ENCODE measurements around the gene FLT4.

Gene FLT4

DNA sequence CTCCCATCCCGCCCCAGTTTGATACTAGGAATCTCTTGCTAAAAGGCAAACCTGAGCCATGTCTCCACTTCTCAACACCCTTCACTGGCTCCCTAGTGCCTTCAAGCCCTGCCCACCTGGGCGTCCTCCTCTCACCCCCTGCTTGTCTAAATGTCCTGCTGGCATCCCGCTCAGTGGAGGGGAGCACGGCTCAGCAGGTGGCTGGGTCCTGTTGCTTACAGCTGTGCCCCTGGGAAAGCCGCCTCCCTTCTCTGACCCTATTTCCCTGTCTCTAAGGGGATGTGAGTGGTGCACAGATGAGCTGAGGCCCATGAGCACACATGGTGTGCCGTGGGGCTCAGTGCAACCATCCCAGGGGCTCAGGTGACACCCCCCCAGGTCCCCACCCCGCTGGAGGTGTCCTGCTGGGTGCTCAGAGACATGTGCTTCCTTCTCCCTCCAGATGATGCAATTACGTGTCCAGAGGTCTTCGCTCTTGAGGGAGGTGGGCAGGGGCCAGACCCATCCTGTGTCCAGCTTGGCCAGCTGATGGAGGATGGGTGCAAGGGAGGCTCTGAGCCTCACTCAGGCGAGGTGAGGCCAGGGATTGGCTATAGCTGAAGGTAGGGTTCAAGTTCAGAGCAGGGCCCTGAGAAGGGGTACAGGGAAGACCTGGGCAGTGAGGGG, 24.1 kb downstream of the FLT4 start:
- no peak for DNase-seq

DNA sequence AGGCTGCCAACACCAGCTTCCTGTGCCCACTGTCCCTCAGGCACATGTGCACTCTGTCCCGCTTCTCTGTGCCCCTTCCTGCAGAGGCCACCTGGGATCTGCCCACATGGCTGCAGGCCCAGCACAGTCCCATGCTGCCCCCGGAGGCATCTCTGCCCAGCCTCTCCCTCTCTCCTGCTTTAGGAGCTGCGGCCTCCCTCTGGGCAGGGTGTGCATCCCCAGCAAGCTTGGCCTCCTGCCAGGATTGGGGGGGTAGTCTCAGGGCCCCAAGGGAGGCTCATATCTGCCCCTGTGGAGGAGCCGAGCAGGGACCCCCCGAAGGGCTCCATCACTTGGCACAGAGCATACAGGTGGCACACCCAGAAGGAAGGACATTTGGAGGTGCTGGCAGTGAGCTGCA, 24.8 kb downstream of the FLT4 start:
- DNase-seq: no peak

DNA sequence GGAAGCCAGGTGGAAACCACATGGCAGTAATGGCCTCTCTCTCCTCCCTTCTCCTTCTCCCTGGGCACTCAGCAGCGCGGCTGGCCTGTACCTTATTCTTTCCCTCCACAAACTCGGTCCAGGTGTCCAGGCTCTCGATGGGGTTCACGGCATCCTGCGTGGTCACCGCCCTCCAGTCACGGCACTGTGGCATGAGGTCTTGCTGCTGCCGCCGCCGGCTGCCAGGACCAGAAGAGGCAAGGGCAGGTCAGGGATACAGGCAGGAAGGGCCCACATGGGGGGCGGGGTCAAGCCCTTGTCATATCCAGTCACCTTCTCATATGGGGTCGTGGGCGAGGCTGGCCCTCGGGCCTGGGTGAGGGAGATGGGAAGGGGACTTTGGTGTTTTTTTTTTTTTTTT, 25.6 kb downstream of the FLT4 start:
- DNase-seq: no peak

DNA sequence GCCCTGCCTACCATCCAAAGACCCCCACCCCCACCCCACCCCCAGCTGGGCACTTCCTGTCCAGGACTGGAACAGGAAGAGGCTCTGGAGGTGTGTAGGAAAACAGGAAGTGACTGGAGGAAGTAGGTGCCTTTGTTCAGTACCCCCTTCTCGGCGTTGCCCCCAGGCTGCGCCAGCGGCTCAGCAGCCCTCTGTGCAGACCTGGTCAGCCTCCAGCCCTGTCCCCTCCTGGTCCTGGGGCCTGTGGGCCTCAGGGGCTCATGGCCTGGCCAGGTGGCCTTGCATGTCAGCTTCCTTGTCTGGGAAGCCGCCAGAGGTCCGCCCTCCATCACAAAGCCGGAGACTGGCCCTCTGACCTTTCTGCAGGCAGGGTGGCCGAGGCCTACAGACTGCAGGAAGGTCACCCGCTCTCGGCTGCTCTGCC, 26.0 kb downstream of the FLT4 start:
- no peak for DNase-seq

DNA sequence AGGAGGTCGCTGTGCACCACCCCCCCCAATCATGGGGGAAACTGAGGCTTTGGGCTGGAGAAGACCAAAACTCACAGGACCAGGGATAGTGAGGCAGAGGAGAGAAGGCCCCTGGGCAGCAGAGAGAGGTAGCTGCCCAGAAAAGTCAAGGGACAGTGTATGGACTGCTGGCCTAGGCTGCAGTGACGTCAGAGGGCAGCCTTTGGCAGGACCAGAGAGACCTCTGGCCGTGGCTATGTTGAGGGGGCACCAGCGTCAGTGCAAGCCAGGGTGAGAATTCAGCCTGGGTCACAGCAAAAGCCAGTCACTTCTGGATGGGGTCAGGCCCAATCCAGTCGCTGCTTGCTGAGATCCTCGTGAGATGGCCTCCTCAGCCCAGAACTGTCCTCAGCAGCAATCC, 26.5 kb downstream of the FLT4 start:
- no peak for DNase-seq

DNA sequence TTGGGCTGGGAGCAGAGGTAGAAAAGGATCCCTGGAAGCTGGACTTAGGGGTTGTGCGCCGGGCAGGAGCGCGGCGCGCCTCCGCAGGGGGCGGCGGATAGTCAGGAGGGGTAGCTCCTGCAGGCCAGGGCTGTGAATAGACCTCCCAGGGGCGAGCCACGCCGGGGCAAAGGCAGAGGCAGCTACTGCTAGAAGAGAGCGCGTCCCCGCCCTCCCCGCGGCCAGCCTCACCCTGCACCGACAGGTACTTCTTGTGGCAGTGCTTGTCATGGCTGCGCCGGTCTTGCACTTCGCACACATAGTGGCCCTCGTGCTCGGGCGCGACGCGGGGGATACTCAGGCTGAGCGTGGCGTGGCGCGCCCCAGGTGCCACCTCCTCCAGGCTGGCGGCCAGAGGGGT, 28.1 kb downstream of the FLT4 start:
- DNase-seq: no peak

DNA sequence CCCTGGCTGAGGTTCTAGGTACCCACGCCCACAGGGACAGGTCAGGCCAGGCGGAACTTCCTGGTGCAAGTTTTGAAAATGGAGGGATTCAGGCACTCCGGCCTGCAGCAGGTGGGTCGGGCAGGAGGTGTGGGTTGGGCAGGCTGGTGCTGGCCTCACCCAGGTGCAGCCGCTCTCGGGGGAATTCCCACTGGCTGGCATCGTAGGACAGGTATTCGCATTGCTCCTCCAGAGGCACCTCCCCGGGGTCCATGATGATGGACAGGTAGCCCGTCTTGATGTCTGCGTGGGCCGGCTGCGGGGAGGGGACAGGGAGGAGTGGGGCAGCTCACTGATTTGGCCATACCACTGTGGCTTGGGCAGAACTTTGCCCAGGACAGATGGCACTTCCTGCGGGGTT, 29.4 kb downstream of the FLT4 start:
- no peak for DNase-seq

DNA sequence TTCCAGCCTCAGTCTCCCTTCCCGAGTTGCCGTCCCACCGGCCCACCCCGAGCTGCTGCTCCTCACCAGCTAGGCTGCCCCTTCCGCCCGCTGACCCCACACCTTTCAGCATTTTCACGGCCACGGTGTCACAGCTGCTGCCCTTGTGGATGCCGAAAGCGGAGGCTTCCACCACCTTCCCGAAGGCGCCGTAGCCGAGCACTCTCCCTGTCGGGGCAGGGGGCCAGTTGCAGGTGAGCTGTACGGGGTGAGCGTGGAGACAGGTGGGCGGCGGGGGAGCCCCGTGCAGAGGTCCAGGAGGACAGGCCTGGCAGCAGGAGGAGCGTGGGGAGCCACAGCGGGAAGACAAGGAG, 29.9 kb downstream of the FLT4 start:
- DNase-seq: no peak

DNA sequence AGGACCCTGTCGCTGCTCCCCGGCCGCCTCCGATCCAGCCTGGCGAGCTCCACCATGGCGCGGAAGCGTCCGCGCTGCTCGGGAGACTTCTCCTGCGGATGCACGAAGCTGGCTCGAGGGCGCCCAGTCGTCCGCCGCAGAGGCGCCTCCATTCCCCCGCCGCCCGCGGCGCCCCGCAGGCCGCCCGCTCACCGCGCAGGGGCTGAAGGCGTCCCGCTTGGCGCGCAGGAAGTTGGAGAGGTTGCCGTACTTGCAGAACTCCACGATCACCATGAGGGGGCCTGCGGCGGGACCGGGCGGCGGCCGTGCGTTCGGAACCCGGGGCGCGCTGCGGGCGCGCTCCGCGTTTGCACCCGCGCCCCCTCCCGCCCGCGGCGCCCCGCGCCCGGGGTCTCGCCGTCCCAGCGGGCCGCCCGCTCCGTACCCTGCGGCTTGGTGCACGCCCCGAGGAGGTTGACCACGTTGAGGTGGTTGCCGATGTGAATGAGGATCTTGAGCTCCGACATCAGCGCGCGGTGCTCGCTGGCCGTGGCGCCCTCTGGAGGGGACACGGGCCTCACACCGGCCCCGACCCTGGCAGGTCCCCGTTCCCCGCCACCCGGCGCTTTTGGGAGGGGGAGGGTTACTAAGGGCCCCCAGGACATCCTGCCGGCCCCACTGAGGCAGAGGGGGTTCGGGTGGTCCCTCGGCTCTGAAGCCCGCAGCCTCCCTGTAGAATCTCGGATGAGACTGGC, 30.4 kb downstream of the FLT4 start:
- DNase-seq: no peak

DNA sequence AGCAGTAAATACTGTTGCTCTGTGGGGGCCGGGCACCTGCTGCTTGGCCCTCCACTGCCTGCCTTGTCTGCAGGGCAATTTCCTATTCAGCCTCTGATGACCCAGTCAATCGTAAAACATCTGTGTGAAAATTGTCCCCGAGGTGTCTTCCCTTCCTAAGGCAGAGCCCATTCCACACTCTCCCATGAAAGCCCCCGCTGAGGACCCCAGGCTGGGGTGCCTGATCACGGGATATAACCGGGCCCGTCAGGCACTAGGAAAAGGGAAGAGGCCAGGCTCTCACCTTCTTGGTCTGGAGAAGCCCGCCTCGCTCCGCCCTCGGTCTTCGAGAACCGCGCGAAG, 30.9 kb downstream of the FLT4 start:
- no peak for DNase-seq

DNA sequence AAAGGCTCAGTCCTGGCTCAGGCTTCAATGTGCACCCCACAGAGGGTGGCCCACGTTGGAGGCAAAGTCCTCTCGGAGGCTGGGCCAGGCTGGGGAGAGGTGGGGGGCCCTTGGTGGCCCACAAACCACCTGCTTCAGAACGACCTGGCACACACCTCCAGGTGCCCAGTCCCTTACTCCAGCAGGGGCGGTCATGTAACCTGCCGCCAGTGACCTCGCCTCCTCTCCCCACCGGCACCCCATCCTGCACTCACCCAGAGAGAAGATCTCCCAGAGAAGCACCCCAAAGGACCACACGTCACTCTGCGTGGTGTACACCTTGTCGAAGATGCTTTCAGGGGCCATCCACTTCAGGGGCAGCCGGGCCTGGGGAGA, 35.6 kb downstream of the FLT4 start:
- no peak for DNase-seq

DNA sequence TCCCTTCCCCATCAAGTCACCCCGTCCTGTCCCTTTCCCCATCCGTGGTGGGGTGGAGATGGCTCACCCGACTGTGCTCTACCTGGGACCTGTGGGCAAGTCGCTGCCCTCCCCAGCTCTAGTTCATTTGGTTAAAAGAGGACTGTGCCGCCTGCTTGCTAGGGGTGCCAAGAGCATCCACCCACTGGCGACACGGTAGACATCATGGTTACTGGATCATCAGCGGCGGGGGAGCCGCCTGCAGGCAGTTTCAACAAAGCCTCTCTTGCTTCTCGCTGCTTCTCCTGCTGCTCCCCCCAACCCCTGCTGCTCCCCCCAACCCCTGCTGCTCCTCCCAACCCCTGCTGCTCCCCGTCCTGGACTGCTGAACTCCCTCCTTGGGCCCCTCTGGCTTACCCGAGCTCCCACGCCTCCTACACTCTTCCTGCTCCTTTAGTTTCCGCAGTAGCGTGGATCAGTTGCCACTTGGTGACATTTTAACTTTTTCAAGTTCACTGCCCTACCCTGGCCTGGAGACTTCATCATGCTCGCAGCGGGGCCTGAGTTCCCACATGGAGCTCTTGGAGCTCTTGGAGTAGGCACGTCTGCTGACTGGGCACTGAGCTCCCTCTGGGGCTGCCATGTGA, 36.1 kb downstream of the FLT4 start:
- DNase-seq: no peak

DNA sequence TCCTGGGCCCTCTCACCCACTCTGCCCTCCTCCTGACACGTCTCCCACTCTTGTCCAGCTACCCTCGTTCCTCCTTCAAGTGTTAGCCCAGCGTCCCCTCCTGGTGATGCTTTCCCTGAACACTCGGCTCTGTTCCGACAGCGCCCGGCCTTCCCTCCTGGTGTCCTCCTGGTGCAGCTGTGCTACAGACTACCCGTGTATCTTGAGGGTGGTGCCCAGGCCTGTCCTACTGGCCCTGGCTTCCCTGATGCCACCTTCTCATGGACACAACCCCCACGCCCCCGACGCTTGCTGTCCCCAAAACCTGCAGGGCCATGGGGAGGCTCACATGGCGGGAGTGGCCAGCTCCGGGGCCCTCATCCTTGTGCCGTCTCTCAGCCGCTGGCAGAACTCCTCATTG, 36.7 kb downstream of the FLT4 start:
- DNase-seq: no peak

DNA sequence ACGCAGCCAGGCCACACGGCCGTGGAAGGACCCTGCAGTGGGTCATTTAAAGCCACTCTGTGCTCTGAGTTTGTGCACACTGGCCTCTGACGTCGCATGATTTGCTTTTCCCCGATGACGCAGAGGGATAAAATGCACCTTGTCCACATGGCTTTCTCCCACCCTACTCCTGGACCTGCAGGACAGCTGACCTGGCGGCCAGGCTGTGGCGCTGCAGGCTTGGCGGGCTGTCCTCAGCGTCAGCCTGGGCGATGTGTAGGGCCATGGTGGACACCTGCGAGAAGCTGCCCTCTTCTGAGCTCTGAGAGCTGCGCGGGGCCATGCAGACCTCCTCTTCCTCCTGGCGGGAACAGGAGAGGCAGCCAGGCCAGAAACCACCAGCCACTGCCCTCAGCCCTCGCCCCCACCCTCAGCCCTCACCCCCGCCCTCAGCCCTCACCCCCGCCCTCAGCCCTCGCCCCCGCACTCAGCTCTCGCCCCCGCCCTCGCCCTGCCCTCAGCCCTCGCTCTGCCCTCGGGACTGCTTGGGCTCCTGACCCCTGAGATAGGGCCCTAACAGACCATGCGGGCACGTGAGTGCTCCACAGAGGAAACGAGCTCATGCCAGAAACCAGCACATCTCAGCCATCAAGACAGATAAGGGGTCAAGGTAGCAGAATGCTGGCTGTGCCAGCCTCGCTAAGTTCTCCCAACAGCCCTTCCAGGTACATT, 38.1 kb downstream of the FLT4 start:
- DNase-seq: no peak

DNA sequence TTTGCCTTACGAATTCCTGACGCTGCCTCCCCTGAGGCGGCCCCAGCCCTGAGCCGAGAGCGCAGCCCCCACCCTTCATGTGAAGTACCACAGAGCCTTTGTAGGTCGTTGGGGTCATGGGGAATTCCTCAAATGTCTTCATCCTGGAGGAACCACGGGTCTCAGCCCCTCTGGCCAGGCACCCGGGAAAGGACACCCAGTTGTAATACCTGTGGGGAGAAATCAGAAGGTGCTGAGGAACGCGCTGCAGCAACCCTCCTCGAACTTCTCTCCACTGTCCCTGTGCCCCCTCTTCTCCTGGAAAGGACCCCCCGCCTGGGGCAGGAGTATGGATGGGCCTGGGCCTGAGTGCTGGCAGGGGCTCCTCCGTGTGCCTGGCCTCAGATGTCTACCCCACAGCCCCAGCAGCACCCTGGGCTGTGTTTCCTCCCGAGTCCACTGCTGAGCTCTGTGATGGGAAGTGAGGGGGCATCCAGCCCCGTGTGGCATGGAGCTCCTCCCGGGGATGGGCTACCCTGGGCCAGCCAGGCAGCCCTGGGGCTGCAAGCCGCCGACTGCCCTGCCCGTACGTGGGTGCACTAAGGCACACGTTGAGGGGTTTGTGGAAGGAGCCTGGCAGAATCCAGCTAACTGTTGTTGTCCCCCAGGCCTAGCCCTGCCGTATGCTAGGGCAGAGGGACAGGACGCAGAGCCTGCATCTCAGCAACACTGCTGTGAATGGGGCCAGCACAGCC, 39.4 kb downstream of the FLT4 start:
- DNase-seq: no peak

DNA sequence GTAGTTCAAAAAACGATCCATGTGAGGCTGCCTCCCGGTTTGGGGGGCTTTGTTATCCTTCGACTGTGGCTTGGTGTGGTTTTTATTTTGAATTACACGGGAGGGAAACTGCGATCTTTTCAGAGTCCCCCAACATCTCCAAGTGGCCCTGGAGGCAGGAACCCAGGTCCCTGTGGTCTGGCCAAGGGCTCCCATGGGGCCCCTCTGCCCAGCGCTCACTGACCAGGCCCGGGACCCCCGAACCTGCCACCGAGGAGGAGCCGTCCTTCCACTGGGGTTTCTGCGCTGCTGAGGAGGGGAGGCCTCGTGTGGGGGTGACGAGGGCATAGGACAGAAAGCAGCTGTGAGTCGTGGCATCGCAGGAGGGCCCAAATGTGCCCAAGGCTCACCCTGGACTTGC, 40.0 kb downstream of the FLT4 start:
- no peak for DNase-seq

DNA sequence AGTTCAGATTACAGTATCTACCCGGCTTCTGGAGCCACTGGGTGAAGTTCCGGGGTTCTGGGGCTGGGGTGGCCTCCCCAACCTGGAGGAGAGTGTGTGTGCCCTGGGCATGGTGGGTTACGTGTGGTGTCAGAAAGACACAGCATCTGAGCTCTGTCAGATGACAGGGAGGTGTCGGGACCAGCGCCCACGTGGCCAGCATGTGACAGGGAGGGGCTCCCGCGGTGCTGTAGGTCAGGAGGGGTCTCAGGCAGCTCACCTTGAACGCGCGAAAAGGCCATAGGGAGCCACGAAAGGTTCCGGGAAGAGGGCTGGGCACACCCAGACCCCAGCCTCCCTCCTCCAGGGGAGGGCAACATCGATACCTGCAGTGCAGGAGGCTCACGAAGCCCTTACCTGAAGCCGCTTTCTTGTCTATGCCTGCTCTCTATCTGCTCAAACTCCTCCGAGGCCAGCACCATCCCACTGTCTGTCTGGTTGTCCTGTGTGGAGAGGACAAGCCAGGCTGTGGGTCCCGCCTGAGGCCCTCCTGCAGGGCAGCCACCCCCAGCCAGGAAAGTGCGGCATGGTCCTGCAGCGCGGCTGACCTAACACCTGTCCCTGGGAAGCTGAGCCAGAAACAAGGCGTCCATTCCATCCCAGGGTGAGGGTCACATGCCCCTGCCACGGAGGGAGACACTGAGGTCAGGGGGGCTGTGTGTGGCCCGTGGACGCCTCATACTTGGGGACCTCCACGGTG, 40.7 kb downstream of the FLT4 start:
- no peak for DNase-seq

DNA sequence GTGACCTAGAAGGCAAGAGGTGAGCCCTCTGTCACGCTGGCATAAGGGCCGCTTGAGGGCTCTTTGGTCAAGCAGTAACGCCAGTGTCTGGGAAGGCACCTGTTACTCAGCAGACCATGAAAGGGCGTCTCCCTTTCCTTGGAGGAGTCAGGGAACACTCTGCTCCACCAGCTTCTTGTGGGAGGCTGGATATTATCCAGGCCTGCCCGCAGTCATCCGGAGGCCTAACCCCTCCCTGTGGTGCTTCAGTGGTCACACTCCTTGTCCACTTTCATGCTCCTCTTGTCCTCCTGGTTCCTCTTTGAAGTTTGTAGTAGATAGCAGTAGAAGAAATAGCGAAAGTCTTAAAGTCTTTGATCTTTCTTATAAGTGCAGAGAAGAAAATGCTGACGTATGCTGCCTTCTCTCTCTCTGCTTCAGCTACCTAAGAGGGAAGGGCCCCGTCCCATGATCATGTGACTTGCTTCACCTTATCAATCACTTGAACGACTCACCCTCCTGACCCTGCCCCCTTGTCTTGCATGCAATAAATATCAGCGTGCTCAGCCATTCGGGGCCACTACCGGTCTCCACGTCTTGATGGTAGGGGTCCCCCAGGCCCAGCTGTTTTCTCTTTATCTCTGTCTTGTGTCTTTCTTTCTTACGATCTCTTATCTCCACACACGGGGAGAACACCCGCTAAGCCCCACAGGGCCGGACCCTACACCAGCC, 41.4 kb downstream of the FLT4 start:
- DNase-seq: no peak

DNA sequence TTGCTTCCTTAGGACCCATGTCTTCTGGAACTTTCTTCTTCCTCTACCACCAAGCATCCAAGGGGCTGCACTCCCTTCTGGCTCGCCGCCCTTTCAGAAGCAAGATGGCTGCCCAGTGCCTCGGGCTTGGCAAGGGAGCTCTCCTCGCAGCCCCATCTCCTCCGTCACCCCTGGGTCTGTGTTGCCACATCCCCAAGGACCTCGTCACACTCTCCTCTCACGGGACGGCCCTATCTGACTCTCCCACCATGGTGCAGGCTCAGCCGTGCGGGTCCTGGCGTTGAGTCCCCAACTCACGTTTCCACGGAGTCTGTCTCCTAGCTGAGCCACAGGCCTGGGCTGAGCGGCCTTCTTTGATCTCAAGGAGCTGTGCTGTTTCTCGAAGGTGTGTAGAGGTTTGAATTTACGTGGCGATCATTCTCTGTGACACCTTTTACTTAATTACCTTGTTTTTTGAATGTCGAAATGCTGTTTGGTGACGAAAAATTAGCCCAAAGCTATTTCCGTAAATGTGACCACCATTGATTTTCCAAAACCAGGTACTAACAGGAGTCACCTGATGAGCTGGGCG, 43.1 kb downstream of the FLT4 start:
- no peak for DNase-seq

DNA sequence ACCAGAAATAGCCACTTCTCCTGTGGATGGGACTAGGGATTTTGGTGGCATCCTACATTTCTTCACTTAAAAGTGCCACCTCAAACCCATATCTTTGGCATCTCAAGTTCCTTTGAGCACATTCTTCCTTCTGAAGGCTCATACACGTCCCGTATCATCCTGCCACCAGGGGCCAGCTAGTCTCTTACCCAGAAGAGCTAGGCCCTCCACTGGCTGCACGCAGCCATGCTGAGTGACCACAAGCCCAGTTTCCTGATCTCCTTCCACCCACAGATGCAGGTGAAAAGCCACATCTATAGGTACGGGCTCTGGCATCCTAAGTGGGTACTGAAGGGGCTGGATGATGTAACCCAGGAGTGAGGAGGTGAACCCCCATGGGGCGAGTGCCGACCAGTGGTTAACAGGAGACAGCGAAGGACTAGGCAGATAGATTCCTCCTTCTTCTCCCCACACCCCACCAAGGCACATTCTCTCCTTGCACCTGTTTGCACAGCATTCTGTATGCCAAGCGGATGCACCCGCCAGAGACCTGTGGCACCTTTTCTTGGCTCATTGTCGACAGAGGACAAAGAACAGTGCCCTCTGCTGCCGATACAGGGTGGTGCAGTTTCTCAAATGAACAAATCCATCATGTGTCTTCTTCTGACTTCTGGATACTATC, 43.7 kb downstream of the FLT4 start:
- DNase-seq: peak; percentile 35 to 50

DNA sequence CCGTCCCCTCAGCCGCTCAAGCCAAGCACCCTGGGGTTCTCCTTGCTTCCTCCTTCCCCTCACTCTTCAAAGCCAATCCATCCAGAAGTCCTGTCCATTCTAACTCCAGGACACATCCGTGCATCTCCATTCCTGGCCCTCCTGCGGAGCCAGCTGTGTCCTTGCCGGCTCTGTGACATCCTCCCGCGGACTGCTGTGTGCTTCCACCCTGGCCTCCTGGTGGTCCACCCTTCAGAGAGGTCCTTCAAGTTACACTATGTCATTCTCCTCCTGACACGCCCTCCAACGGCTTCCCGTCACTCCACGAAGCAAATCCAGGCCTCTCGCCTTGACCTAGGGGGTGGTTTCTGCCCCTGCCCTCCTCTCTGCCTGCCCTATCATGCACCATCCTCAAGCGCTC, 45.1 kb downstream of the FLT4 start:
- DNase-seq: no peak

All from activated CD4-positive, alpha-beta T cell treated with anti-CD3 and anti-CD28 coated beads, Interleukin-2, amount 50 U/mL, for 4 hours (primary cell).